ENCODE measurements around the gene IFI44. TPM values are rescaled to one million over a fixed set of nuclear protein-coding genes. Genes with fewer than 3 reads are reported as not detected.
A peak's percentile ranks its signal among the peaks of the same experiment; 100 is the strongest.

IFI44 gene
- total and polyA plus RNA-seq, 2 of the 8 experiments (the other 6 are each of a cell fraction or from before 2014, with no cell fraction given): not detected

GRCh38 chr1:78607334-78607927 is 42.2 kb upstream of the IFI44 start:
- Histone ChIP-seq H3K79me1 (ENCODE audit: low read depth, low read length) (no peaks in the 10 kb centered on the region), H3K14ac (ENCODE audit: insufficient read length) (no peak overlapping the region), H3K27me3 (replicated peaks in 1 of 4; ENCODE audit: control insufficient read depth in 3 of 4, extremely low read depth in 1 of 4, insufficient read depth in 3 of 4, low read length in 3 of 4) (no peaks in the 10 kb centered on the region), H2AK5ac (ENCODE audit: low read depth, low read length) (no peak overlapping the region), H4K5ac (ENCODE audit: insufficient read length, low read depth, low read length) (no peak overlapping the region), H2BK12ac (ENCODE audit: low read depth, low read length) (no peak overlapping the region), H2AFZ (ENCODE audit: low read length) (no peak overlapping the region), H3K9me3 (ENCODE audit: insufficient read depth in 2 of 2, low read depth in 1 of 2, low read length in 1 of 2) (no peaks in the 10 kb centered on the region), H4K8ac (ENCODE audit: extremely low read depth, insufficient read depth, low read length) (no peak overlapping the region), H2BK15ac (ENCODE audit: low read length) (no peak overlapping the region), H3K4me3 (ENCODE audit: extremely low read depth in 1 of 4, insufficient read depth in 2 of 4, low read depth in 3 of 4, low read length in 4 of 4) (no peak overlapping the region), H3K4me2 (ENCODE audit: insufficient read depth in 1 of 2, low read depth in 2 of 2, low read length in 2 of 2) (no peak overlapping the region), H3K79me2 (ENCODE audit: control insufficient read depth in 1 of 2, insufficient read depth in 2 of 2, low read length in 2 of 2) (no peaks in the 10 kb centered on the region), H3K27ac (ENCODE audit: low read depth, low read length) (no peak overlapping the region), H3K4me1 (replicated peaks in 1 of 4; ENCODE audit: control insufficient read depth in 3 of 4, insufficient read depth in 4 of 4, low read length in 3 of 4) (no peaks in the 10 kb centered on the region), H3K9ac (replicated peaks in 1 of 4; ENCODE audit: extremely low read depth in 1 of 4, low read depth in 3 of 4, low read length in 3 of 4) (no peak overlapping the region), H4K20me1 (replicated peaks in 1 of 2; ENCODE audit: control insufficient read depth in 1 of 2, insufficient read depth in 2 of 2, low read length in 2 of 2) (no peaks in the 10 kb centered on the region), H2BK120ac (replicated peaks; ENCODE audit: low read depth, low read length) (no peak overlapping the region), H3K56ac (replicated peaks; ENCODE audit: insufficient read length, low read depth, low read length) (no peak overlapping the region), H3K18ac (ENCODE audit: extremely low read depth, low read length) (no peak overlapping the region), H3K23me2 (ENCODE audit: low read depth, low read length) (no peaks in the 10 kb centered on the region), H2BK5ac (ENCODE audit: low read depth, low read length) (no peak overlapping the region), H4K91ac (replicated peaks; ENCODE audit: insufficient read length, low read length) (no peak overlapping the region), H3K23ac (ENCODE audit: insufficient read length) (no peak overlapping the region), H3K36me3 (ENCODE audit: control insufficient read depth in 2 of 4, insufficient read depth in 4 of 4, low read length in 3 of 4) (no peaks in the 10 kb centered on the region), H3K4ac (replicated peaks; ENCODE audit: insufficient read length, low read depth, low read length) (no peak overlapping the region), H2BK20ac (ENCODE audit: low read length) (no peak overlapping the region)
- ChIA-PET POLR2A (ENCODE audit: partially characterized antibody) (no interaction called here), CTCF (ENCODE audit: partially characterized antibody) (interaction anchor here (0.6 to 4.7 kb wide), 39 partner anchors 10 to 480 kb away, joined by 3 to 47 read pairs (median 4); partner anchors contain the start of gene IFI44L)
- WGBS, 2 experiments (ENCODE audit: extremely low coverage in 1 of 2, insufficient coverage in 1 of 2, insufficient read length in 1 of 2, insufficient replicate concordance in 2 of 2, low coverage in 1 of 2, low lambda C conversion rate in 2 of 2, missing lambda C conversion rate in 1 of 2): 98% methylated on average over 5 of the region's 5 CpGs; no CpG with 5 or more reads in 1 of the 2 experiments
- DNase-seq (ENCODE audit: low read depth in 1 of 2, low spot score in 2 of 2) (no peak), FAIRE-seq (no peak)
- no peak for TF ChIP-seq E2F6 (IDR thresholded peaks at IDR 0.05)
- TF ChIP-seq SP4 (IDR thresholded peaks at IDR 0.05; ENCODE audit: low read length): no peak
- no peak for TF ChIP-seq EP300 (IDR thresholded peaks at IDR 0.05; ENCODE audit: borderline replicate concordance in 1 of 2, low read depth in 2 of 2, low read length in 2 of 2)
- TF ChIP-seq CTCF (IDR thresholded peaks at IDR 0.05; ENCODE audit: control extremely low read depth in 1 of 3, insufficient read depth in 1 of 3, low read depth in 1 of 3, low read length in 3 of 3): peak in 2 of 3 experiments; percentile 28 to 38; a peak in 2 of 4 replicates
- no peak for TF ChIP-seq SUZ12 (IDR thresholded peaks at IDR 0.05; ENCODE audit: low read length)
- no peak for TF ChIP-seq KDM5A (IDR thresholded peaks at IDR 0.05; ENCODE audit: low read length)
- no peak for TF ChIP-seq SIRT6 (IDR thresholded peaks at IDR 0.05; ENCODE audit: low read length)
- peak; percentile 54 to 64 for TF ChIP-seq RAD21 (IDR thresholded peaks at IDR 0.05 in 1 of 2, conservative IDR thresholded peaks at IDR 0.05 in 1 of 2; ENCODE audit: low read depth in 2 of 2, low read length in 2 of 2)
- no peak for TF ChIP-seq CEBPB (IDR thresholded peaks at IDR 0.05; ENCODE audit: low read depth, low read length)
- no peak for TF ChIP-seq TAF1 (IDR thresholded peaks at IDR 0.05; ENCODE audit: low read depth, low read length)
